Kidney (tissue), 14 donors: ENCODE results near the gene MYL7. TPM values are rescaled to one million over a fixed set of nuclear protein-coding genes. Genes with fewer than 3 reads are reported as not detected.
A peak's percentile ranks its signal among the peaks of the same experiment; 100 is the strongest.

ENCODE experiments used
- DNase-seq, 5 donors: peaks; one replicate each; pipeline ENCODE4 v3.0.0-alpha.2; 2013 to 2020
- FAIRE-seq: peaks from 2 replicates; lab custom pipeline; 2012; peaks lifted over from hg19 to GRCh38; lab: Jason Lieb, UNC
- H3K27ac ChIP-seq, 2 donors: one replicate each; pipeline ENCODE4 v1.7.0; 2013; ENCODE audit warnings: low read depth in 2 of 2, low read length in 2 of 2, inconsistent platforms in 1 of 2
- H3K27me3 ChIP-seq: one replicate; pipeline ENCODE4 v1.7.1; 2013; ENCODE audit warnings: low read length, inconsistent platforms; ENCODE audit not compliant: control insufficient read depth, insufficient read depth
- H3K36me3 ChIP-seq, 3 donors: one replicate each; pipeline versions ENCODE4 v1.7.0 to v1.7.1; 2013; ENCODE audit warnings: low read length in 3 of 3, control low read depth in 1 of 3, inconsistent platforms in 1 of 3; ENCODE audit not compliant: insufficient read depth in 3 of 3, control insufficient read depth in 2 of 3
- H3K4me1 ChIP-seq, 3 donors: one replicate each; pipeline versions ENCODE4 v1.7.0 to v1.7.1; 2013; ENCODE audit warnings: low read length in 3 of 3, inconsistent platforms in 1 of 3, low read depth in 1 of 3; ENCODE audit not compliant: control insufficient read depth in 2 of 3, insufficient read depth in 2 of 3
- H3K4me3 ChIP-seq, 3 donors: one replicate each; pipeline versions ENCODE4 v1.7.0 to v1.8.1; 2013; ENCODE audit warnings: low read length in 3 of 3, control low read depth in 1 of 3, inconsistent platforms in 1 of 3
- H3K9ac ChIP-seq, 3 donors: one replicate each; pipeline versions ENCODE4 v1.7.0 to v1.7.1; 2013; ENCODE audit warnings: low read length in 3 of 3, control low read depth in 1 of 3, inconsistent platforms in 1 of 3
- H3K9me3 ChIP-seq, 3 donors: one replicate each; pipeline versions ENCODE4 v1.7.0 to v1.7.1; 2013; ENCODE audit warnings: low read length in 3 of 3, control low read depth in 1 of 3, inconsistent platforms in 1 of 3; ENCODE audit not compliant: control insufficient read depth in 2 of 3, insufficient read depth in 1 of 3
- CTCF ChIP-seq: IDR thresholded peaks from 3 replicates; pipeline ENCODE4 v1.5.1; 2012; ENCODE audit warnings: mild to moderate bottlenecking, moderate library complexity, borderline replicate concordance; ENCODE audit not compliant: insufficient read depth; ENCODE audit errors: extremely low read depth
- intact Hi-C: fragments of 100-400 bp; cut with DNase I; formaldehyde crosslinking; loops from one replicate; pipeline ENCODE4 v1.11.1; 2022
- polyA plus RNA-seq: library from polyadenylated mRNA; stranded (reverse); fragments of 350-450 nt; fragmentation: Illumina TruSeq; extraction: RNeasy Lipid Tissue Mini Kit (QIAGEN cat#74804); gene quantifications from one replicate; pipeline ENCODE4 v1.2.3, GENCODE V29; 2014; ENCODE audit warnings: low read depth, low replicate concordance; ENCODE audit not compliant: insufficient read depth
- total RNA-seq: library from RNA; stranded (reverse); fragmentation: NEBNext Ultra II Directional; extraction: Animal tissue kit (Norgen Biotek cat#: 25700); gene quantifications from one replicate; pipeline ENCODE4 v1.2.1, GENCODE V29; 2021
- donor health status: control.
- donor health status: control.
- donor health status: control.
- donor health status: control.
- donor health status: control.
- donor health status: DM: yes; HTN: yes; CAD: no.
- donor health status: Normal renal cell carcinoma (clear cell type).

The MYL7 gene
- total and polyA plus RNA-seq, 2 donors from 2014 or later, result not detected

- peak in 1 of 5 donors; percentile 16 for DNase-seq
- Histone ChIP-seq H3K4me3 (no peak overlapping the region), H3K36me3 (no peaks in the 10 kb centered on the region), H3K27me3 (no peaks in the 10 kb centered on the region), H3K9ac (no peak overlapping the region), H3K4me1 (no peaks in the 10 kb centered on the region), H3K9me3 (no peaks in the 10 kb centered on the region), H3K27ac (no peak overlapping the region)
- no peak for FAIRE-seq
- intact Hi-C loops, result no loop called here
- no peak for TF ChIP-seq CTCF
Observed at GRCh38 chr7:44159824-44160630, 18.9 kb upstream of the MYL7 start.

- Histone ChIP-seq H3K4me3 (no peak overlapping the region), H3K9ac (no peak overlapping the region), H3K4me1 (no peaks in the 10 kb centered on the region), H3K9me3 (no peaks in the 10 kb centered on the region), H3K27me3 (no peaks in the 10 kb centered on the region), H3K27ac (no peak overlapping the region), H3K36me3 (no peaks in the 10 kb centered on the region)
- DNase-seq (peak in 1 of 5 donors; percentile 26), FAIRE-seq (no peak)
- TF ChIP-seq CTCF, result no peak
- intact Hi-C loops, result no loop called here
Observed at GRCh38 chr7:44158873-44159631, 17.9 kb upstream of the MYL7 start.

GRCh38 chr7:44158096-44158872 lies 17.2 kb upstream of the MYL7 start:
- H3K4me1 ChIP-seq, result no peaks in the 10 kb centered on the region
- DNase-seq (peak in 1 of 5 donors; percentile 28), FAIRE-seq (no peak)
- no peak overlapping the region for H3K27ac ChIP-seq
- TF ChIP-seq CTCF, result no peak
- H3K36me3 ChIP-seq, result no peaks in the 10 kb centered on the region
- H3K9ac ChIP-seq, result no peak overlapping the region
- no peak overlapping the region for H3K4me3 ChIP-seq
- no peaks in the 10 kb centered on the region for H3K9me3 ChIP-seq
- intact Hi-C loops, result no loop called here
- H3K27me3 ChIP-seq, result no peaks in the 10 kb centered on the region
